COLO829 (cell line): ENCODE data around the gene ZNF223.

ENCODE experiments used
- DNase-seq: peaks from one replicate; pipeline ENCODE4 v3.0.0; 2012; ENCODE audit warnings: low spot score

Gene ZNF223

DNA sequence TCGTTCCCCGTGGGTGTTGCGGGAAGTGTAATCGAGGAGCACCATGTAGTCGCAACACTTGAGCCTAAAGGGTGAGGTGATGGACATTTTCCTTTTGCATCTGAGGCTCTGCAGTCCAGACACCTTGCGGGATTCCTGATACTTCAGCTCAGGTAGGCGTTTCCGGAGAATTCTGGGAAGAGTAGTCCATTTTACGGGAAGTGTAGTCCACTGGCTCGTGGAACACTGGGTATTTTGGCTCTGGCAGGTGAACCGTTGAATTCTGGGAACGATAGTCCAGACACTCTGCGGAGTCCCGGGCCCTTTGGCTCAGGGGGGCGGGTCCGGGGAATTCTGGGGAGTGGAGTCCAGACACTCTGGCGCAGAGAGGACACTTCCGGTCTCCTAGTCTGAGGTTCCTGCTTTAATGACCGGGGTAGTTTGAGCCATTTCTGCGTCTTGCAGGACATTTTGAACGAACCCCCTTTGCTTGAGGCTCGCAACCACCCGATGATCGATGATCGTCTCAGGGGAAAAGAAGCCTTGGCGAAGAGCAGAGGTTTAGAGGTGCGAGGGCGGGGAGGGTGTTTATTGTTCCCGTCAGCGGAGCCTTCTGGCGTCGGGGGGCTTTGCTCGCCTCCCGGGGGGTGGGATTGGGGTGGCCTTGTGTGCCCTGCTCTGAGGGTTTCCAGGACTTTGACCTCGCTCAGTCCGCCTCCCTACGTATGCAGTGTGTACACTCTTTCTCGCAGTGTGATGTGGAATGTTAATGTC, at the start of gene ZNF223:
Gene ZNF223 (plus strand): TSS at position 387 of the 753 bp plus-strand sequence. CDS start 3,141 bp downstream, outside the sequence.
- DNase-seq, result peak; percentile 95

DNA sequence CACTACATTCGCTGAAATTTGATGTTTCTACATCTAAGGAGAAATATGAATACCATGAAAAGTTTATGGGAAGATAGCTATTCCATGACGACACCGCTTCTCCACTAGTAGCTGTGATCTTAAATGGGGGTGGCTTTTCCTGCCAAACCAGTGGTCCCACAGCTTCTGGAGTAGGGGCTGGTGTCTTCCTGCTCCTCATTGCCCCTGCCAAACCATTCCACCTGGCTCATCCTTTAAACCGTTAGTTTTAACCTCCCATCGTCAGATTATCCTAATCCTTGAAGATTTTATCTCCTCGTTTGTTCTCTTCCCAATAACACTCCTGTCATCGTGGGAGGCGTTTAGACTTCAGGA, 49.6 kb upstream of the ZNF223 start:
- DNase-seq, result no peak

DNA sequence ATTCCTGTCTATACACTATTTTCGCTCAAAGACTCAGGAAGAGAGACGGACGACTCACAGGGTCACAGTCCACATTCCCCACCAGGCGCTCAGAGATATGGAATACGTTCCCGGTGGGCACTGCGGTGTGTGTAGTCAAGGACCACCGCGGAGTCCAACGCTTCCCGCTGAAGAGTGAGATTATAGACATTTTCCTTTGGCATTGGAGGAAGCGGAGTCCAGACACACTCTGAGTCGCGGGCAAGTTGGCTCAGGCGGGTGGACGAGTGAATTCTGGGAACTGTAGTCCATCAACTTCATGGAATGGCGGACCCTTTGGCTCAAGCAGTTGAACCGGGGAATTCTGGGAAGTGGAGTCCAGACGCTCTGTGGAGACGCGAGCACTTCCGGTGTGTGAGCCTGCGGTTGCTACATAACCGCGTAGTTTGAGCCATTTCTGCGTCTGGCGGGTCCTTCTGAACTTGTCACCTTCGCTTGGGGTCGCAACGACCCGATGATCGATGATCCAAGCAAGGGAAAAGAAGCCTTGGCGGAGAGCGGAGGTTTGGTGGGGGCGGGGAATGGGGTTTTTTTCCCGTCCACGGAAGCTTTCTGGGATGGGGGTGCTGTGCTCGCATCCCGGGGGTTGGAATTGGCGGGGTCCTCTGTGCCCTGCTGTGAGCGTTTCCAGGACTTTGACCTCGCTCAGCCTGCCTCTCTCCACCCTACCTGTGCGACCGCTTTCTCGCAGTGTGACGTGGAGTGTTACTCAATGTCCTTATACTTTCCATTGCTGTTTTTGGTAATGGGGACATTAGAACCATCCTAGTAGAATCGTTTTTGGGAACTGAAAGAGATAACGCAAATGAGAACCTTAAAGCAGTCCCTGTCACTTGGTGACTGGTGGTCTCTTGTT, 49.0 kb upstream of the ZNF223 start, which contains the start of gene ZNF230:
Gene ZNF230 (plus strand): TSS at position 392 of the 895 bp plus-strand sequence. CDS start 4,122 bp downstream, outside the sequence.
- DNase-seq, result peak; percentile 94

DNA sequence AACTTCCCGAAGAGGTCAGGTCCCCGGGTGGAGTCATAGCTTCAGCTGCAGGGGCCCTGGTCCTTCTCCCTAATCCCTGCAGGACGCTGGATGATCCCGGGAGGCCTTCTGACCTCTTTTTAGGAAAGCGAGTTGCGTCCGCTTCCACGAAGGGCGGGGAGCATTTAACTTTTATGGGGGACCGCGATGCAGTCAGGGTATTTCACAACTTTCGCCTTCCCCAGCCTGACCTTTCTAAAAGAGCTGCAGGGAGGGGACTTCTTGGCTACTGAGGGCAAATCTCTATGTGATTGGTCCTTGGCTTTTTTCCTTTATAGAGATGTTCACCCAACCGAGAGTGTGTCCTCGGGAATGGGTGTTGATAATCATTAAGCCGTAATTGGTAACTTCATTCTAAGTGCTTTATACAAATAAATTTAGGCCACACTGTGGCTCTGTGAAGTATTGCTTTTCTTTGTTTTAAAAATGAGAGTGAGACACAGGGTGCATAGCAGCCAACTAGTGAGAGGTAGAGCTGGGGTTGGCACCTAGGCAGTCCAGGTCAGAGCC, 48.3 kb upstream of the ZNF223 start:
- no peak for DNase-seq

DNA sequence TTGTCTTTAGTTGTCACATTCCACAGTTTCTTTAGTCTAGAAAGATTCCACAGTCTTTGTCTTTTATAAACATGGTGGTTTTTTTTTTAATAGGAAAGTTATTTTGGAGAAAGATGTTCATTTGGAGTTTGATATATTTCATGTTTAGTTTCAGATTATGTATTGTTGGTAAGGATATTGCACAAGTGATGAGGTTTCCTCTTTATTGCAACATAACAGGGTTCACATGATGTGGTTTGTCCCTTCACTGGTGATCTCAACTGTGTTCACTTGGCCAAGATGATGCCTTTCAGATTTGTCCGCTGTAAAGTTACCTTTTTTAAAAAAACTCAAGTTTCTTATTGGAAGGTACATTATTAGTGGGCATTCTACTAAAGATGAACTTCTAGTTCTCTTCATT, 45.9 kb upstream of the ZNF223 start:
- DNase-seq, result no peak

DNA sequence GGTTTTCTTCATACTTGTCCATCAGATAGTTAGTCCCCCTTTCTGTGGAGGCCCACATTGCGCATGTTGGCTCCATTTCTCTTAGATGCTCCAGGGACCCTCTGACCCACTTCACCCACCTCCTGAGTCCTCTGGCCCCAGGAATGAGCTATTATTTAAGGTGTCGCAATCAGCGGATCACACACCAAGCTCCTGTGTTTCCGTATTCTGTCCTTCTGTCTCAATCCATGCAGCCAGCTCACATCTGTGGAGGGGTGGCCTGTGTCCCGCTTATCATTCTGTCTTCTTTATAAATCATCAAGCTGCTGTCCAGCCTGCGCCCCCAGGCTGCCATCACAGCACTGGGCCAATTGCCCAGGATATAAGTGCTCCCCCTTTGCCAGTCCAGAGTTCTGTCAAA, 44.4 kb upstream of the ZNF223 start:
- DNase-seq, result no peak

DNA sequence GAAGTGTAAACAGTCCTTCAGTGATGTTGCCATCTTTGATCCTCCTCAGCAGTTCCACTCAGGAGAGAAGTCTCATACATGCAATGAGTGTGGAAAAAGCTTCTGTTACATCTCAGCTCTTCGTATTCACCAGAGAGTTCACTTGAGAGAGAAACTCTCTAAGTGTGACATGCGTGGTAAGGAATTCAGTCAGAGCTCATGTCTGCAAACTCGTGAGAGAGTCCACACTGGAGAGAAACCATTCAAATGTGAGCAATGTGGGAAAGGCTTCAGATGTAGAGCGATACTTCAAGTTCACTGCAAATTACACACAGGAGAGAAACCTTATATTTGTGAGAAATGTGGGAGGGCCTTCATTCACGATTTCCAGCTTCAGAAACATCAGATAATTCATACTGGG, 41.4 kb upstream of the ZNF223 start:
- DNase-seq, result no peak

DNA sequence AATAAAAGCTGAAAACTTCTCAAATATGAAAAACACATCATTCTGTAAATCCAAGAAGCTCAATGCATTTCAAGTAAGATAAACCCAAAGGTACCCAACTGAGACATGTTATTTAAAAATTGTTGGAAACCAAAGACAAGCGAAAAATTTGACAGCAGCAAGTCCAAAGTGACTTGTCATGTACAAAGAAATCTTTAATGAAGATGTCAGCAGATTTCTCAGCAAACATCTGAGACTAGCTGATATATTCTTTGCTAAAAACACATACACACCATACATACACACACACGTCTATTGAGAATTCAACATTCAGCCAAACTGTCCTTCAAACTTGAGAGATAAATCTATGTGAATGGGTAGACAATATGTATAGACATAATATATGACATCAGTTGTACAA, 32.3 kb upstream of the ZNF223 start:
- DNase-seq, result no peak

DNA sequence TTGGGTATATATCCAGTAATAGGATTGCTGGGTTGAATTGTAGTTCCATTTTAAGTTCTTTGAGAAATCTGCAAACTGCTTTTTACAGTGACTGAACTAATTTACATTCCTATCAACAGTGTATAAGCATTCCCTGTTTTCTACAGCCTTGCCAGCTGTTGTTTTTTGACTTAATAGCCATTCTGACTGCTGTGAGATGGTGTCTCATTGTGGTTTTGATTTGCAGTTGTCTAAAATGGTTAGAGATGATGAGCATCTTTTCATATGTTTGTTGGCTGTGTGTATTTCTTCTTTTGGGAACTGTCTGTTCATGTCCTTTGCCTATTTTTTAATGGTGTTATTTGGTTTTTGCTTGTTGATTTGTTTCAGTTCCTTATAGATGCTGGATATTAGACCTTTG, 30.6 kb upstream of the ZNF223 start:
- no peak for DNase-seq

DNA sequence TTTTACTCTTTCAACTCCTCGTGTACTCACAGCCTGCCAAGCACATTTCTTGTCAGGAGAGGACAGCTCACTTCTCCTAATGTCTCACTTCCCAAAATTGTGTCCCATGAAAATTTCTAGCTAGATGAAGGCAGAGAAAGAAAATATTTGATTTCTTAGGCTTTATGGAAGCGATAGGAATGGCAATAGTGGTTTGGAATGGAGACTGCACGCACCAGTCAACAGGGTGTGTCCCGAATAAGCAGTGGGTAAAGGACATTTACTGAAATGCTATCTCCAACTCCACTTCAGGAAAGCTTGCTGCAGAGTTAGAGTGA, 27.0 kb upstream of the ZNF223 start:
- DNase-seq, result no peak

DNA sequence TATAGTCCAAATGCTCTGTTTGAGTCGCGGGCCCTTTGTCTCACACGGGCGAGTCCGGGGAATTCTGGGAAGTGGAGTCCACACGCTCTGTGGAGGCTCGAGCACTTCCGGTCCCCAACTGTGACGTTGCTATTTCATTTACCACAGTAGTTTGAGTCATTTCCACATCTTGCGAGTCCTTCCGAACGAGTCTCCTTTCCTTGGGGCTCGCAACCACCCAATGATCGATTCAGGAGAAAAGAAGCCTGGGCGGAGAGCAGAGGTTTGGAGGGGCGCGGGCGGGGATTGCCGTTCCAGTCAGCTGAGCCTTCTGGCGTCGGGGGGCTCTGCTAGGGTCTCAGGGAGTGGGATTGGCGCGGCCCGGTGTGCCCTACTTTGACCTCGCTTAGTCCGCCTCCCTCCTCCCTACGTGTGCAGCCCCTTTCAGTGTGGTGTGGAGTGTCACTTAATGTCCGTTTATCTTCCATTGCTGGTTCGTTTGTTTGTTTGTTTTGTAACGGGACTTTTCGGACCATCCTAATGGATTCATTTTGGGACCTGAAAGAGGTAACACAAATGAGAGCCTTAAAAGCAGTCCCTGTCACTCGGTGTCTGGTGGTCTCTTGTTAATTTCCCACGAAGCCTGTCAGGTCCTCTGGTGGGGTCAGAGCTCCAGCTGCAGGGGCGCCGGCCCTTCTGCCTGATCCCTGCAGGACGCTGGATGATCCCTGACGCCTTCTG, 26.5 kb upstream of the ZNF223 start, which contains the start of gene ZNF222:
Gene ZNF222 (plus strand): TSS at position 163 of the 720 bp plus-strand sequence. CDS start 58 bp downstream, at position 221.
- DNase-seq, result peak; percentile 73

DNA sequence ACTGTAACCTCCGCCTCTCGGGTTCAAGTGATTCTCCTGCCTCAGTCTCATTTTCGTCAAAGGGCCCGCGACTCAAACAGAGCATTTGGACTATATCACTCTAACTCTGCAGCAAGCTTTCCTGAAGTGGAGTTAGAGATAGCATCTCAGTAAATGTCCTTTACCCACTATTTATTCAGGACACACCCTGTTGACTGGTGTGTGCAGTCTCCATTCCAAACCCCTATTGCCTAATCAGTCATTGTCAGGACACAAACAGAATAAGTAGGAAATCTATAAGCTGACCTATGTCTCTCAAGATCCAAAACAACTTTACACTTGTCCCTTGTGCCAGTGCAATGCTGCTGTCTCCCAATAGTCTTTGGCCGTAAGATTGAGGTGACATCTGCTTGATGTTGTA, 25.2 kb upstream of the ZNF223 start:
- DNase-seq, result no peak

DNA sequence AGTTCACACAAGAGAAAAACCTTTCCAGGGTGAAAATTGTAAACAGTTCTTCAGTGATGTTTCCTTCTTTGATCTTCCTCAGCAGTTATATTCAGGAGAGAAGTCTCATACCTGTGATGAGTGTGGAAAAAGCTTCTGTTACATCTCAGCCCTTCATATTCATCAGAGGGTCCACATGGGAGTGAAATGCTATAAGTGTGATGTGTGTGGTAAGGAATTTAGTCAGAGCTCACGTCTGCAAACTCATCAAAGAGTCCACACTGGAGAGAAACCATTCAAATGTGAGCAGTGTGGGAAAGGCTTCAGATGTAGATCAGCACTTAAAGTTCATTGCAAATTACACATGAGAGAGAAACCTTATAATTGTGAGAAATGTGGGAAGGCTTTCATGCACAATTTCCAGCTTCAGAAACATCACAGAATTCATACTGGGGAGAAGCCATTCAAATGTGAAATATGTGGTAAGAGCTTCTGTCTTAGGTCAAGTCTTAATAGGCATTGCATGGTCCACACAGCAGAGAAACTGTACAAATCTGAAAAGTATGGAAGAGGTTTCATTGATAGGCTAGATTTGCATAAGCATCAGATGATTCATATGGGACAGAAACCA, 19.7 kb upstream of the ZNF223 start:
- no peak for DNase-seq

DNA sequence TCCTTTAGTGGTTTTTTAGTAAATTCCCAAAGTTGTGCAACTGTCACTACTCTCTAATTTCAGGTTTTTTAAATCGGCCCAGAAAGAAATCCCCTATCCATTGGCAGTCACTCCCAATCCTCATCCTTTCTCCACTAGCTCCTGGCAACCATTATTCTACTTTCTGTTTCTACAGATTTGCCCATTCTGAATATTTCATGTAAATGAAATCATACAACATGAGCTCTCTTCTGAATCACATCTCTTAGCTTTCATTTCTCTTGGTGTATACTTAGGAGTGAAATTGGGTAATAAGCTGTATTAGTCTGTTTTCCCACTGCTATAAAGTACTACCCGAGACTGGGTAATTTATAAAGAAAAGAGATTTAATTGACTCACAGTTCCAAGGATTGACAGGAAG, 9.7 kb upstream of the ZNF223 start:
- no peak for DNase-seq

DNA sequence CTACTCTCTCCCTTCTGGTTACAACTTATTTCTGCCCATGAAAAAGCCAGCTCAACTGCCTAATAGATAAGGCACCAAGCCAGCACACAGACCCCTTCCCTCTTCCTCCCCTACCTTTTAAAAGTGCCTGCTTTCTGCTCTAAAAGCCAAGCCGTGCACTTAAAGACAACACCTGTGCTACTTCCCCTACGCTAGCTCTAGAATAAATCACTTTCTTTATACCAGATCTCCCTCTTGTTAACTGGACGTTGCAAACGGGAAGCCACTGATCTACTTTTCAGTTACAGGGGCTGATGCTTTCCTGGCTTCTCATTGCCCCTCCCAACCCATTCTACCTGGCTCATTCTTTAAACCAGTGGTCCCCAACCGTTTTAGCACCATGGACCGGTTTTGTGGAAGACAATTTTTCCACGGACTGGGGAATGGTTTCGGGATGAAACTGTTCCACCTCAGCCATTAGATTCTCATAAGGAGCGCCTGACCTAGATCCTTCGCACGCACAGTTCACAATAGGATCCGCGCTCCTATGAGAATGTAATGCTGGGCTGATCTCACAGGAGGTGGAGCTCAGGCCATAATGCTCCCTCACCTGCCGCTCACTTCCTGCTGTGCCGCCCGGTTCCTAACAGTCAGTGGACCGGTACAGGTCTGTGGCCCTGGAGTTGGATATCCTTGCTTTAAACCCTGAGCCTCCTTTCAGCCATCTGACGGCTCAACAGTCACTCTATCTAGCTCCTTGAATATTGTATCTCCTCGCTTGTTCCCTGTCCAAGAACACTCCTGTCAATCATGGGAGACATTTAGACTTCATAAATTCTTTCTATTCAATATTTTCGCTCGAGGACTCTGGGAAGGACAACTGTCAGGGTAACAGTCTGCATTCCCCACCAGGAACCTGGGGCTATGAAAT, 841 bp upstream of the ZNF223 start:
- no peak for DNase-seq

DNA sequence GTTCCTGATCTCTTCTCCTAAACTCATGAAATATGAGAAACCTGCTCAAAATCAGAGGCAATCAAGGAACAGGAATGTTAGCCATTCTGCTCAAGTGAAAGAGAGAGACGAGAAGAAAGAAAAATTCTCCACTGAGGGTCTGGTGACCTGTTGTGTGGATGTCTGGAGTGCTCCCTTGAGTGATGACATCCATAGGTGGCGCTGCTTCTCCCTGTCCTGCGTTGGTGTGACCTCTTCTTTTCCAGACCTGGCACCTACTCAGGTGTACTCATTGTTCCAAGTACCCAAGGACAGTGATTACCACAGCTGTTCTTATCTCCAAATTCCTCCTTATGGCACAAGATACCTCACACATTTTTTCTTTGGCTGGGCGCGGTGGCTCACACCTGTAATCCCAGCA, 4.0 kb downstream of the ZNF223 start:
- DNase-seq, result no peak

DNA sequence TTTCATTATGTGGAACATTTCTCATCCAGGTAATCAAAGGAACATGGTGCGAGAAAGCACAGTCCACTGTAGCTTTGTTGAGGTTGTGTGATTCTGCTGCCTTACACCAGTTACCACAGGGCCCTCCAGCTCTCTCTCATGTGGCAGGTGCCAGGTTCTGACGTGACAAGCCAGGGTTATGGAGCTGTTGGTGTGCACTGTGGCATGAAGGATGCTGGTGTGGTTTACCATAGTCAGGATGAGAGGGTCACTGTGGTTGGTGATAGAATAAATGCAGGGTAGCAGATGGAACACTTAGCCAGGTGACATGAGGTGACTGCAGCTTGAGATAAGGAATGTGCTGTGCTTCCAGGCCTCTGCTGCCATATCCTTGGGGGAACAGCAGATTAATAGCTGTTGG, 7.4 kb downstream of the ZNF223 start:
- no peak for DNase-seq

DNA sequence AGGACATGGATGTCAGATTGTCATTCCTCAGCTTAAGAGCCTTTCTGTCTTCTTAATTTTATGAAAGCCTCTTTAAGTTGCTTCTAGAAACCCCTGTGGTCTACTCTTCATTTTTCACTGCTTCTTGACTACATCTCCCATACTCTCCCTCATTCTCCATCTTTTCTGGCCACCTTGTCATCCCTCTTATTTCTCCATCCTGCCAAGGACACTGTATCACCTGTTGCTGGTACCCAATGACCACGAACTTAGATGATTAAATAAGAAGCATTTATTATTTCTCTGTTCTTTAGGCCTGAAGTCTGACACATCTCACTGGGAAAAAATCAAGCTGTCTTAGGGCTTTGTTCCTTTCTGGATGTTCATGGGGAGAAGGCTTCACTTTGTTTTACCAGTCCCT, 9.2 kb downstream of the ZNF223 start:
- DNase-seq, result no peak

DNA sequence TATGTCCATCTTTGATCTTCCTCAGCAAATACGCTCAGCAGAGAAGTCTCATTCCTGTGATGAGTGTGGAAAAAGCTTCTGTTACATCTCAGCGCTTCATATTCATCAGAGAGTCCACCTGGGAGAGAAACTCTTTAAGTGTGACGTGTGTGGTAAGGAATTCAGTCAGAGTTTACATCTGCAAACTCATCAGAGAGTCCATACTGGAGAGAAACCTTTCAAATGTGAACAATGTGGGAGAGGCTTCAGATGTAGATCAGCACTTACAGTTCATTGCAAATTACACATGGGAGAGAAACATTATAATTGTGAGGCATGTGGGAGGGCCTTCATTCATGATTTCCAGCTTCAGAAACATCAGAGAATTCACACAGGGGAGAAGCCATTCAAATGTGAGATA, 14.5 kb downstream of the ZNF223 start:
- DNase-seq, result no peak

DNA sequence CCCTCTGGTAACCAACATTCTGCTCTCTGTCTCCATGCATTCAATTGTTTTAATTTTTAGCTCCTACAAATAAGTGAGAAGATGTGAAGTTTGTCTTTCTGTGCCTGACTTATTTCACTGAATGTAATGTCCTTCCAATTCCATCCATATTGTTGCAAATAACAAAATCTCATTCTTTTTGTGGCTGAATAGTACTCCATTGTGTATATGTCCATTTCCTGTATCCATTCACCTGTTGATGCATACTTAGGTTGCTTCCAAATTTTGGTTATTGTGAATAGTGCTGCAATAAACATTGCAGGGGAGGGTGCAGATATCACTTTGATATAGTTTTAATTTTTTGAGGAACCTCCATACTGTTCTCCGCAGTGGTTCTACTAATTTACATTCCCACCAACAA, 17.6 kb downstream of the ZNF223 start:
- DNase-seq, result no peak
